TTC549 (cell line): ENCODE results near the gene DIO3.

Experiments used
- FAIRE-seq: peaks from 2 replicates; lab custom pipeline; 2012; peaks lifted over from hg19 to GRCh38; lab: Jason Lieb, UNC

The DIO3 gene

GRCh38 chr14:101583006-101583714, 21.9 kb downstream of the DIO3 start:
- FAIRE-seq = no peak

- FAIRE-seq = no peak
Measured at GRCh38 chr14:101583715-101584054, 22.4 kb downstream of the DIO3 start.

GRCh38 chr14:101584055-101584859, 23.0 kb downstream of the DIO3 start:
- no peak for FAIRE-seq

- FAIRE-seq = no peak
Measured at GRCh38 chr14:101585211-101585610, 23.9 kb downstream of the DIO3 start.

- FAIRE-seq = no peak
Measured at GRCh38 chr14:101586531-101587430, 25.5 kb downstream of the DIO3 start.

GRCh38 chr14:101587441-101587911, 26.2 kb downstream of the DIO3 start:
- no peak for FAIRE-seq

GRCh38 chr14:101588286-101588975, 27.1 kb downstream of the DIO3 start:
- no peak for FAIRE-seq

GRCh38 chr14:101588990-101589389, 27.7 kb downstream of the DIO3 start:
- no peak for FAIRE-seq

- no peak for FAIRE-seq
Measured at GRCh38 chr14:101589486-101590015, 28.3 kb downstream of the DIO3 start.

GRCh38 chr14:101590062-101590461, 28.8 kb downstream of the DIO3 start:
- FAIRE-seq = no peak

GRCh38 chr14:101590616-101591015, 29.3 kb downstream of the DIO3 start:
- FAIRE-seq = no peak

- FAIRE-seq = no peak
Measured at GRCh38 chr14:101591121-101591520, 29.8 kb downstream of the DIO3 start.

- no peak for FAIRE-seq
Measured at GRCh38 chr14:101591582-101591981, 30.3 kb downstream of the DIO3 start.

- FAIRE-seq = no peak
Measured at GRCh38 chr14:101593411-101594238, 32.3 kb downstream of the DIO3 start.

GRCh38 chr14:101594511-101595148, 33.3 kb downstream of the DIO3 start:
- no peak for FAIRE-seq

GRCh38 chr14:101595349-101595748, 34.1 kb downstream of the DIO3 start:
- no peak for FAIRE-seq

- FAIRE-seq = no peak
Measured at GRCh38 chr14:101595887-101596721, 34.8 kb downstream of the DIO3 start.

- no peak for FAIRE-seq
Measured at GRCh38 chr14:101596742-101597141, 35.4 kb downstream of the DIO3 start.

- no peak for FAIRE-seq
Measured at GRCh38 chr14:101598159-101598558, 36.9 kb downstream of the DIO3 start.
